ENCODE data around the gene DRD3. TPM values are rescaled to one million over a fixed set of nuclear protein-coding genes. Genes with fewer than 3 reads are reported as not detected.

DRD3 gene
- total RNA-seq, result not detected

- H3K4me1 Mint-ChIP-seq (ENCODE audit: low read depth), result peaks cover 10% of the 10 kb centered on the region
- H3K36me3 Mint-ChIP-seq, result no peaks in the 10 kb centered on the region
- DNase-seq, result peak; percentile 31
- intact Hi-C loops (cut with micrococcal nuclease), result no loop called here
- ChIA-PET POLR2A (no interaction called here), CTCF (interaction anchor here (0.8 to 1.8 kb wide), 5 partner anchors 11 to 43 kb away, joined by 3 to 7 read pairs (median 4); no protein-coding TSS in a partner anchor)
- no peak within 1 kb of the TSS for H3K4me3 Mint-ChIP-seq
- H3K27ac Mint-ChIP-seq, result no peak within 1 kb of the TSS
- H3K27me3 Mint-ChIP-seq, result peaks cover 2% of the 10 kb centered on the region
- no peaks in the 10 kb centered on the region for H3K9me3 Mint-ChIP-seq
Measured at GRCh38 chr3:114178770-114179368, at the start of gene DRD3. DRD3 (minus strand) TSS chr3:114179052; CDS start chr3:114171992, 7,060 bp downstream.

GRCh38 chr3:114227076-114227475 lies 48.2 kb upstream of the DRD3 start:
- POLR2A ChIA-PET, result interaction anchor here (1.4 kb wide), 1 partner anchor 10 kb away, joined by 5 read pairs; no protein-coding TSS in a partner anchor
- no peak for DNase-seq
- Mint-ChIP-seq H3K27ac (peak overlapping the region; percentile 92), H3K4me3 (no peak overlapping the region), H3K27me3 (no peaks in the 10 kb centered on the region), H3K4me1 (ENCODE audit: low read depth) (peaks cover 86% of the 10 kb centered on the region), H3K9me3 (peaks cover 19% of the 10 kb centered on the region), H3K36me3 (peaks cover 28% of the 10 kb centered on the region)
- intact Hi-C loops (cut with micrococcal nuclease), result no loop called here
- CTCF ChIA-PET, result interaction anchor here (0.5 to 1.4 kb wide), 3 partner anchors 10 to 286 kb away, joined by 4 to 6 read pairs (median 4); no protein-coding TSS in a partner anchor

- H3K36me3 Mint-ChIP-seq, result peaks cover 28% of the 10 kb centered on the region
- H3K9me3 Mint-ChIP-seq, result peaks cover 19% of the 10 kb centered on the region
- H3K4me1 Mint-ChIP-seq (ENCODE audit: low read depth), result peaks cover 86% of the 10 kb centered on the region
- no peak for DNase-seq
- peak overlapping the region; percentile 92 for H3K27ac Mint-ChIP-seq
- H3K4me3 Mint-ChIP-seq, result peak overlapping the region; percentile 30
- no peaks in the 10 kb centered on the region for H3K27me3 Mint-ChIP-seq
- intact Hi-C loops (cut with micrococcal nuclease), result loop anchor here (1.0 kb wide), 1 partner anchor 8 kb away; no protein-coding TSS in a partner anchor
- ChIA-PET POLR2A (interaction anchor here (1.4 kb wide), 1 partner anchor 10 kb away, joined by 5 read pairs; no protein-coding TSS in a partner anchor), CTCF (no interaction called here)
Measured at GRCh38 chr3:114226313-114226712, 47.5 kb upstream of the DRD3 start.

GRCh38 chr3:114223143-114223542 lies 44.3 kb upstream of the DRD3 start:
- intact Hi-C loops (cut with micrococcal nuclease), result loop anchor here (1.0 kb wide), 4 partner anchors 10 to 85 kb away; no protein-coding TSS in a partner anchor
- ChIA-PET POLR2A (interaction anchor here (1.0 to 4.9 kb wide), 7 partner anchors 8 to 87 kb away, joined by 3 to 99 read pairs (median 9); partner anchors contain the start of gene TIGIT), CTCF (interaction anchor here (0.6 to 5.3 kb wide), 8 partner anchors 8 to 195 kb away, joined by 3 to 38 read pairs (median 6); partner anchors contain the start of gene TIGIT)
- Mint-ChIP-seq H3K36me3 (peaks cover 31% of the 10 kb centered on the region), H3K9me3 (peaks cover 19% of the 10 kb centered on the region), H3K4me3 (no peak overlapping the region), H3K27ac (peak overlapping the region; percentile 92), H3K27me3 (no peaks in the 10 kb centered on the region), H3K4me1 (ENCODE audit: low read depth) (peaks cover 90% of the 10 kb centered on the region)
- DNase-seq, result no peak

- peaks cover 38% of the 10 kb centered on the region for H3K36me3 Mint-ChIP-seq
- ChIA-PET POLR2A (interaction anchor here (1.0 to 4.9 kb wide), 11 partner anchors 8 to 475 kb away, joined by 3 to 99 read pairs (median 7); partner anchors contain the start of genes ATP6V1A and TIGIT), CTCF (interaction anchor here (0.6 to 5.3 kb wide), 10 partner anchors 8 to 433 kb away, joined by 3 to 38 read pairs (median 5); no protein-coding TSS in a partner anchor)
- peak overlapping the region; percentile 41 for H3K4me3 Mint-ChIP-seq
- intact Hi-C loops (cut with micrococcal nuclease), result loop anchor here (1.0 kb wide), 2 partner anchors 69 to 110 kb away; no protein-coding TSS in a partner anchor
- peaks cover 79% of the 10 kb centered on the region for H3K4me1 Mint-ChIP-seq (ENCODE audit: low read depth)
- no peaks in the 10 kb centered on the region for H3K27me3 Mint-ChIP-seq
- peaks cover 19% of the 10 kb centered on the region for H3K9me3 Mint-ChIP-seq
- H3K27ac Mint-ChIP-seq, result peak overlapping the region; percentile 92
- peak; percentile 46 for DNase-seq
Measured at GRCh38 chr3:114221881-114222264, 43.0 kb upstream of the DRD3 start.

- POLR2A ChIA-PET, result interaction anchor here (1.0 to 4.9 kb wide), 12 partner anchors 7 to 474 kb away, joined by 3 to 99 read pairs (median 6); partner anchors contain the start of genes ATP6V1A and TIGIT
- peaks cover 36% of the 10 kb centered on the region for H3K36me3 Mint-ChIP-seq
Measured at GRCh38 chr3:114221165-114221880, 42.5 kb upstream of the DRD3 start.

GRCh38 chr3:114219741-114220140 lies 40.9 kb upstream of the DRD3 start:
- peaks cover 21% of the 10 kb centered on the region for H3K36me3 Mint-ChIP-seq
- intact Hi-C loops (cut with micrococcal nuclease), result no loop called here
- no peak overlapping the region for H3K27ac Mint-ChIP-seq
- H3K4me3 Mint-ChIP-seq, result peak overlapping the region; percentile 27
- no peak for DNase-seq
- H3K9me3 Mint-ChIP-seq, result peaks cover 6% of the 10 kb centered on the region
- H3K27me3 Mint-ChIP-seq, result no peaks in the 10 kb centered on the region
- H3K4me1 Mint-ChIP-seq (ENCODE audit: low read depth), result peaks cover 58% of the 10 kb centered on the region
- CTCF ChIA-PET, result interaction anchor here (3.9 kb wide), 1 partner anchor 71 kb away, joined by 29 read pairs; no protein-coding TSS in a partner anchor
- POLR2A ChIA-PET, result interaction anchor here (1.9 kb wide), 1 partner anchor 73 kb away, joined by 7 read pairs; the partner anchor contains the start of gene TIGIT

More at GRCh38 chr3:114221165-114221880, 42.5 kb upstream of the DRD3 start:
- Mint-ChIP-seq H3K9me3 (peaks cover 19% of the 10 kb centered on the region), H3K4me1 (ENCODE audit: low read depth) (peaks cover 74% of the 10 kb centered on the region), H3K27me3 (no peaks in the 10 kb centered on the region), H3K4me3 (peak overlapping the region; percentile 41), H3K27ac (peak overlapping the region; percentile 92)
- peak; percentile 83 for DNase-seq
- intact Hi-C loops (cut with micrococcal nuclease), result loop anchor here (1.0 kb wide), 2 partner anchors 70 to 111 kb away; no protein-coding TSS in a partner anchor
- CTCF ChIA-PET, result interaction anchor here (0.6 to 5.3 kb wide), 10 partner anchors 7 to 434 kb away, joined by 3 to 38 read pairs (median 5); no protein-coding TSS in a partner anchor

GRCh38 chr3:114218578-114219185 lies 39.8 kb upstream of the DRD3 start:
- POLR2A ChIA-PET, result interaction anchor here (0.8 to 1.9 kb wide), 2 partner anchors 75 to 89 kb away, joined by 3 to 7 read pairs; partner anchors contain the start of gene TIGIT
- DNase-seq, result peak; percentile 72
- intact Hi-C loops (cut with micrococcal nuclease), result no loop called here
- Mint-ChIP-seq H3K9me3 (no peaks in the 10 kb centered on the region), H3K4me3 (no peak overlapping the region), H3K4me1 (ENCODE audit: low read depth) (peaks cover 47% of the 10 kb centered on the region), H3K36me3 (peaks cover 14% of the 10 kb centered on the region), H3K27ac (no peak overlapping the region), H3K27me3 (no peaks in the 10 kb centered on the region)
- CTCF ChIA-PET, result interaction anchor here (0.9 to 3.9 kb wide), 4 partner anchors 14 to 72 kb away, joined by 3 to 29 read pairs (median 4); partner anchors contain the start of gene DRD3

GRCh38 chr3:114218006-114218405 lies 39.2 kb upstream of the DRD3 start:
- intact Hi-C loops (cut with micrococcal nuclease), result no loop called here
- ChIA-PET POLR2A (interaction anchor here (0.8 to 1.9 kb wide), 2 partner anchors 75 to 90 kb away, joined by 3 to 7 read pairs; partner anchors contain the start of gene TIGIT), CTCF (interaction anchor here (0.7 to 3.9 kb wide), 6 partner anchors 10 to 201 kb away, joined by 3 to 29 read pairs (median 6); no protein-coding TSS in a partner anchor)
- peaks cover 42% of the 10 kb centered on the region for H3K4me1 Mint-ChIP-seq (ENCODE audit: low read depth)
- H3K4me3 Mint-ChIP-seq, result peak overlapping the region; percentile 2
- H3K36me3 Mint-ChIP-seq, result peaks cover 13% of the 10 kb centered on the region
- H3K27ac Mint-ChIP-seq, result no peak overlapping the region
- no peaks in the 10 kb centered on the region for H3K9me3 Mint-ChIP-seq
- DNase-seq, result no peak
- no peaks in the 10 kb centered on the region for H3K27me3 Mint-ChIP-seq

GRCh38 chr3:114217266-114217665 lies 38.4 kb upstream of the DRD3 start:
- no peak overlapping the region for H3K27ac Mint-ChIP-seq
- intact Hi-C loops (cut with micrococcal nuclease), result no loop called here
- no peaks in the 10 kb centered on the region for H3K9me3 Mint-ChIP-seq
- no peak overlapping the region for H3K4me3 Mint-ChIP-seq
- ChIA-PET POLR2A (interaction anchor here (1.0 to 1.8 kb wide), 2 partner anchors 10 to 69 kb away, joined by 3 to 5 read pairs; no protein-coding TSS in a partner anchor), CTCF (interaction anchor here (0.7 to 3.9 kb wide), 6 partner anchors 11 to 201 kb away, joined by 3 to 29 read pairs (median 6); no protein-coding TSS in a partner anchor)
- no peak for DNase-seq
- peaks cover 13% of the 10 kb centered on the region for H3K36me3 Mint-ChIP-seq
- H3K4me1 Mint-ChIP-seq (ENCODE audit: low read depth), result peaks cover 37% of the 10 kb centered on the region
- no peaks in the 10 kb centered on the region for H3K27me3 Mint-ChIP-seq

All from activated CD4-positive, alpha-beta memory T cell treated with anti-CD3 and anti-CD28 coated beads for 36 hours (primary cell).